ENCODE measurements around the gene DRAXIN. TPM values are rescaled to one million over a fixed set of nuclear protein-coding genes. Genes with fewer than 3 reads are reported as not detected.

The DRAXIN gene
- total RNA-seq, 4 donors from 2014 or later = 0.08 to 0.16 (median 0.12) TPM; not detected in 1

DNA sequence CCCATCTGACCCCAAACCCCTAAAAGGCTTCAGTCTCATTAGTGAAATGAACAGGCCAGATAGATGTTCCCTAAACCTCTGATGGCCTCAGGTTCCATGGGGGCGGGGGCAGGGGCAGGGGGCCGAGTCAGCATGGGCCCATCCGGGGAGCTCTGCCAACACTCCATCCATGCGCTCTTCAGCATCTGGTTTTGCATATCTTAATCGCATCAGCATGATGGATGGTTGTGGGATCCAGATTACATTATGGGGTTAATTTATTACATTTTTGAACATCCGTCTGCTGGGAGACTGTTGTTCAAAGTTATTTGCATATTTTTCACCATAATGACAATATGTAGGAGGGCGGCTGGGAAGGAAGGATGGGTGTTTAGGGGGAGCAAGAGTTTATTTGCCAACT, 7.4 kb upstream of the DRAXIN start:
- Histone ChIP-seq H3K9me3 (no peaks in the 10 kb centered on the region), H3K4me1 (peaks cover 0 to 23% (median 8%) of the 10 kb centered on the region in 3 donors), H3K4me3 (no peak overlapping the region), H3K27ac (no peak overlapping the region), H3K27me3 (peaks cover 24% of the 10 kb centered on the region), H3K36me3 (no peaks in the 10 kb centered on the region)
- 59% methylated on average over 7 of the region's 7 CpGs; no CpG with 5 or more reads in 1 of the 2 donors for WGBS, 2 donors (ENCODE audit: low coverage in 1 of 2)
- TF ChIP-seq POLR2A (IDR thresholded peaks at IDR 0.05) = no peak
- no peak for TF ChIP-seq EP300 (IDR thresholded peaks at IDR 0.05)
- no peak for TF ChIP-seq POLR2AphosphoS5 (IDR thresholded peaks at IDR 0.05)
- TF ChIP-seq, protein P1, sequence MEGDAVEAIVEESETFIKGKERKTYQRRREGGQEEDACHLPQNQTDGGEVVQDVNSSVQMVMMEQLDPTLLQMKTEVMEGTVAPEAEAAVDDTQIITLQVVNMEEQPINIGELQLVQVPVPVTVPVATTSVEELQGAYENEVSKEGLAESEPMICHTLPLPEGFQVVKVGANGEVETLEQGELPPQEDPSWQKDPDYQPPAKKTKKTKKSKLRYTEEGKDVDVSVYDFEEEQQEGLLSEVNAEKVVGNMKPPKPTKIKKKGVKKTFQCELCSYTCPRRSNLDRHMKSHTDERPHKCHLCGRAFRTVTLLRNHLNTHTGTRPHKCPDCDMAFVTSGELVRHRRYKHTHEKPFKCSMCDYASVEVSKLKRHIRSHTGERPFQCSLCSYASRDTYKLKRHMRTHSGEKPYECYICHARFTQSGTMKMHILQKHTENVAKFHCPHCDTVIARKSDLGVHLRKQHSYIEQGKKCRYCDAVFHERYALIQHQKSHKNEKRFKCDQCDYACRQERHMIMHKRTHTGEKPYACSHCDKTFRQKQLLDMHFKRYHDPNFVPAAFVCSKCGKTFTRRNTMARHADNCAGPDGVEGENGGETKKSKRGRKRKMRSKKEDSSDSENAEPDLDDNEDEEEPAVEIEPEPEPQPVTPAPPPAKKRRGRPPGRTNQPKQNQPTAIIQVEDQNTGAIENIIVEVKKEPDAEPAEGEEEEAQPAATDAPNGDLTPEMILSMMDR (IDR thresholded peaks at IDR 0.05) = no peak
- no peak for ATAC-seq

DNA sequence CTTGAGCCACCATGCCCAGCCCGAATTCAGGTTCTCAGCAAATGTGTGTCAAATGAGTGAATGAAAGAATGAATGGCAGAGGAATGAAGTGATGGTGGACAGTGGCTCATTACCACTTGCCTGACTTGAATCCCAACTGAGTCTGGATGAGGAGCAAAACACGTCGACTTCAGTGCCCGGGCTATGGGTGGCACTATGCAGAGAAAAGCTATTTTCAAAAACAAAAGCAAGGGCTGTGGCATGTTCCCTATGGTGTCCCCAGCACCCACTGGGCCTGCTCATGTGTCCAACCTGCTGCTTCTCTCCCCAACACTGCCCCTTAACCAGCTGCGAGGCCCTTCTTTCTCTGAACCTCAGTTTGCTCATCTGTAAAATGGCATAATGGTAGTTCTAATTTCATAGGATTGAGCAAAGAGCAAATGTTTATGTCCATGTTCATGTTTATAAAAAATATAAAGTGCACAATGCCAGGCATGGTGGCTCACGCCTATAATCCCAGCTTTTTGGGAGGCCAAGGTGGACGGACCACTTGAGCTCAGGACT, 6.2 kb upstream of the DRAXIN start:
- Histone ChIP-seq H3K4me1 (peaks cover 0 to 11% (median 5%) of the 10 kb centered on the region in 3 donors), H3K36me3 (no peaks in the 10 kb centered on the region), H3K27me3 (peaks cover 36% of the 10 kb centered on the region), H3K9me3 (no peaks in the 10 kb centered on the region), H3K4me3 (no peak overlapping the region), H3K27ac (no peak overlapping the region)
- TF ChIP-seq, protein P1 (IDR thresholded peaks at IDR 0.05) = no peak
- no peak for TF ChIP-seq POLR2A (IDR thresholded peaks at IDR 0.05)
- TF ChIP-seq EP300 (IDR thresholded peaks at IDR 0.05) = no peak
- TF ChIP-seq POLR2AphosphoS5 (IDR thresholded peaks at IDR 0.05) = no peak
- 88 to 91% methylated on average over 4 to 6 of the region's 7 CpGs for WGBS, 2 donors (ENCODE audit: low coverage in 1 of 2)
- ATAC-seq = no peak

DNA sequence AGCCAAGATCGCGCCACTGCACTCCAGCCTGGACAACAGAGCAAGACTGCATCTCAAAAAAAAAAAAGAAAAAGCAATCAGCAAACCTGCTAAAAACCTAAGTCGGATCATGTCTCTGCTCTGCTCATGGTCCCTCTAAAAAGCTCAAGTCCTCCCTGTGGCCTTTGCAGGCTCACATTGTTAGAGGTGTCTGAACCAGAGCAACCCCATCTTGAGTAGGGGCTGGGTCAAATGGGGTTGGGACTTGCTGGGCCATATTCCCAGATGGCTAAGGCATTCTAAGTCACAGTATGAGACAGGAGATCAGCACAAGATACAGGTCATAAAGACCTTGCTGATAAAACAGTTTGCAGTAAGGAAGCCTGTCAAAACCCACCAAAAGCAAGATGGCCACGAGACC, 3.0 kb upstream of the DRAXIN start:
- ATAC-seq = no peak
- no peak for TF ChIP-seq EP300 (IDR thresholded peaks at IDR 0.05)
- TF ChIP-seq POLR2AphosphoS5 (IDR thresholded peaks at IDR 0.05) = no peak
- no peak for TF ChIP-seq POLR2A (IDR thresholded peaks at IDR 0.05)
- TF ChIP-seq, protein P1 (IDR thresholded peaks at IDR 0.05) = no peak
- H3K9me3 ChIP-seq = no peaks in the 10 kb centered on the region
- no peaks in the 10 kb centered on the region for H3K36me3 ChIP-seq
- 88 to 100% methylated on average over 2 to 4 of the region's 4 CpGs for WGBS, 2 donors (ENCODE audit: low coverage in 1 of 2)
- no peak overlapping the region for H3K27ac ChIP-seq
- H3K4me3 ChIP-seq = no peak overlapping the region
- peaks cover 69% of the 10 kb centered on the region for H3K27me3 ChIP-seq
- H3K4me1 ChIP-seq = peaks cover 0 to 27% (median 18%) of the 10 kb centered on the region in 3 donors

DNA sequence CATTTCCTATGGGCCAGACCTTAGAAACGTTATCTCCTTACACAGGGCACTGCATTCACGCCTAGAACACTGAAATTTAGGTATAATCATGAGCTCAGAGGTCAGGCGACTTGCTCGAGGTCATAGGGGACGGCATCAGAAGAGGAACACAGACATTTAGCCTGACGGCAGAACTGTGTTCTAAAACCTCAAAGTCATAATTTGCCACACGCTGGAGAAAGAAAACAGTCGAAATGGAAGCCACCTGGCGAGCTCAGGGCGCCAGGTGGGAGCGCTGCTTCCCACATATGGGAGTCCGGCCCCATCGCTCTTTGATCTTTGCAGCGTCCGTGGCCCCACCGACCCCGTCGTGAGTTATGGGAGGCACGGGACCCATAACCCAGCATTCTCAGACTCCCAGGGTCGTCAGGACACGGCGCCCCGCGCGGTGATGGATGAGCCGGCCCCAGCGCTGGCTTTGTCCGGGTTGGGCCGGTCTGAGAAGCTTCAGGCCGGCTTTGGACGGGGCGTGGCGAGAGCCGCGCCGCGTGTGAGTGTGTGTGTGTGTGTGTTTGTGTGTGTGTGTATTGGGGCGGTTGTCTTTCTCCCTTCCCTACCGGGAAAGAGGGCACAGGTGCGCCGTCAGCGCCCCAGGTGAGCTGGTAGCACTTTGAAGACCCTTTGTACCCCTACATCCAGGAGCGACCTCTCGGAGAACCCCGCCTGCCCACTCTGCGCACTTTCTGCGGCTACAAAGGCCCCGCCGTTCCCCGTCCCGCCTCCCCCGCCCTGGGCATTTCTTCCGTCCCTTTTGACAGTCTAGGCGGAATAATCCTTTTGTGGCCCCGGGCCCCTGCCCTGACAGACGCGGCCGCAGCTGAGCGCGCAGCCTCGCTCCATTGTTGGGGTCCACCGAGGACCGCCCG, 861 bp upstream of the DRAXIN start:
- Histone ChIP-seq H3K4me1 (peaks cover 0 to 27% (median 18%) of the 10 kb centered on the region in 3 donors), H3K9me3 (no peaks in the 10 kb centered on the region), H3K27me3 (peaks cover 78% of the 10 kb centered on the region), H3K4me3 (peak overlapping the region in 1 of 2 donors; percentile 36), H3K27ac (no peak overlapping the region), H3K36me3 (no peaks in the 10 kb centered on the region)
- 0 to 13% methylated on average over 9 to 13 of the region's 64 CpGs for whole genome bisulfite sequencing, 2 donors (ENCODE audit: low coverage in 1 of 2)
- ATAC-seq = no peak
- TF ChIP-seq, protein P1 (IDR thresholded peaks at IDR 0.05) = no peak
- TF ChIP-seq POLR2A (IDR thresholded peaks at IDR 0.05) (no peak), EP300 (IDR thresholded peaks at IDR 0.05) (no peak), POLR2AphosphoS5 (IDR thresholded peaks at IDR 0.05) (no peak)
